GM21447 (cell line): Measurements from ENCODE around the gene ZFR2.

Source experiments
- ATAC-seq: cut with Tn5 transposase; IDR thresholded peaks from one replicate; pipeline ENCODE4 v1.9.1; 2021; ENCODE audit not compliant: unreplicated experiment

The ZFR2 gene

GRCh38 chr19:3837922-3838321 lies 30.9 kb downstream of the ZFR2 start:
- no peak for ATAC-seq

GRCh38 chr19:3837332-3837731 lies 31.5 kb downstream of the ZFR2 start:
- ATAC-seq, result no peak

GRCh38 chr19:3836887-3837286 lies 32.0 kb downstream of the ZFR2 start:
- ATAC-seq, result no peak

GRCh38 chr19:3835055-3835435 lies 33.8 kb downstream of the ZFR2 start:
- ATAC-seq, result no peak

GRCh38 chr19:3834349-3835054 lies 34.3 kb downstream of the ZFR2 start:
- no peak for ATAC-seq

GRCh38 chr19:3833578-3834348 lies 35.1 kb downstream of the ZFR2 start:
- no peak for ATAC-seq

GRCh38 chr19:3832001-3832400 lies 36.8 kb downstream of the ZFR2 start:
- ATAC-seq, result no peak

- no peak for ATAC-seq
Observed at GRCh38 chr19:3831601-3832000, 37.2 kb downstream of the ZFR2 start.

GRCh38 chr19:3830621-3831589 lies 37.9 kb downstream of the ZFR2 start:
- ATAC-seq, result no peak

- no peak for ATAC-seq
Observed at GRCh38 chr19:3827306-3827705, 41.5 kb downstream of the ZFR2 start.

GRCh38 chr19:3826163-3826562 lies 42.7 kb downstream of the ZFR2 start:
- no peak for ATAC-seq

- no peak for ATAC-seq
Observed at GRCh38 chr19:3825286-3825956, 43.4 kb downstream of the ZFR2 start.

GRCh38 chr19:3823350-3823713 lies 45.5 kb downstream of the ZFR2 start:
- ATAC-seq, result no peak

- ATAC-seq, result no peak
Observed at GRCh38 chr19:3822683-3823349, 46.0 kb downstream of the ZFR2 start.

GRCh38 chr19:3821857-3822364 lies 46.9 kb downstream of the ZFR2 start:
- ATAC-seq, result no peak

GRCh38 chr19:3821156-3821555 lies 47.7 kb downstream of the ZFR2 start:
- ATAC-seq, result no peak

- ATAC-seq, result no peak
Observed at GRCh38 chr19:3819989-3820388, 48.8 kb downstream of the ZFR2 start.

- ATAC-seq, result no peak
Observed at GRCh38 chr19:3818918-3819317, 49.9 kb downstream of the ZFR2 start.

- ATAC-seq, result no peak
Observed at GRCh38 chr19:3818466-3818865, 50.4 kb downstream of the ZFR2 start.

GRCh38 chr19:3817761-3818160 lies 51.1 kb downstream of the ZFR2 start:
- ATAC-seq, result no peak
